ENCODE results near the gene HOXD12. TPM values are rescaled to one million over a fixed set of nuclear protein-coding genes. Genes with fewer than 3 reads are reported as not detected.

HOXD12 gene
- total and polyA plus RNA-seq, 9 donors, result not detected

GRCh38 chr2:176092270-176093144, 7.1 kb upstream of the HOXD12 start, which contains the start of gene HOXD13:
TSS of gene HOXD13 (plus strand) at chr2:176092721. CDS start at chr2:176092891, 170 bp downstream.
- Histone ChIP-seq H3K27ac (no peak within 1 kb of the TSS), H3K36me3 (no peaks in the 10 kb centered on the region), H3K4me3 (peak within 1 kb of the TSS; percentile 7), H3K4me1 (ENCODE audit: insufficient read depth) (peaks cover 7% of the 10 kb centered on the region), H3K9me3 (no peaks in the 10 kb centered on the region), H3K27me3 (peaks cover 18% of the 10 kb centered on the region)
- 2 to 6% (median 2%) methylated on average over 64 to 95 of the region's 95 CpGs for WGBS, 3 donors
- DNase-seq, result no peak
- no peak for TF ChIP-seq CTCF (IDR thresholded peaks at IDR 0.05)
- no peak for TF ChIP-seq EP300 (IDR thresholded peaks at IDR 0.05)
- TF ChIP-seq POLR2A (IDR thresholded peaks at IDR 0.05), result no peak
- intact Hi-C loops (cut with DNase I), result loop anchor here in 1 of 4 donors (10.0 kb wide), 1 partner anchor 408 kb away; no protein-coding TSS in a partner anchor

GRCh38 chr2:176093145-176093897, 6.3 kb upstream of the HOXD12 start:
- no peak for TF ChIP-seq POLR2A (IDR thresholded peaks at IDR 0.05)
- no peak for TF ChIP-seq CTCF (IDR thresholded peaks at IDR 0.05)
- TF ChIP-seq EP300 (IDR thresholded peaks at IDR 0.05), result no peak
- Histone ChIP-seq H3K27ac (no peak overlapping the region), H3K36me3 (no peaks in the 10 kb centered on the region), H3K4me1 (ENCODE audit: insufficient read depth) (peaks cover 3% of the 10 kb centered on the region), H3K27me3 (peaks cover 18% of the 10 kb centered on the region), H3K9me3 (no peaks in the 10 kb centered on the region), H3K4me3 (peak overlapping the region; percentile 7)
- intact Hi-C loops (cut with DNase I), result loop anchor here in 1 of 4 donors (10.0 kb wide), 1 partner anchor 409 kb away; no protein-coding TSS in a partner anchor
- WGBS, 3 donors, result 4 to 6% (median 6%) methylated on average over 45 to 53 of the region's 53 CpGs
- no peak for DNase-seq

GRCh38 chr2:176093898-176094249, 5.7 kb upstream of the HOXD12 start:
- peaks cover 3% of the 10 kb centered on the region for H3K4me1 ChIP-seq (ENCODE audit: insufficient read depth)
- no peak overlapping the region for H3K4me3 ChIP-seq
- TF ChIP-seq POLR2A (IDR thresholded peaks at IDR 0.05) (no peak), EP300 (IDR thresholded peaks at IDR 0.05) (no peak), CTCF (IDR thresholded peaks at IDR 0.05) (no peak)
- intact Hi-C loops (cut with DNase I), result loop anchor here in 1 of 4 donors (10.0 kb wide), 1 partner anchor 409 kb away; no protein-coding TSS in a partner anchor
- H3K36me3 ChIP-seq, result no peaks in the 10 kb centered on the region
- 14 to 16% (median 15%) methylated on average over 8 of the region's 8 CpGs for WGBS, 3 donors
- H3K27me3 ChIP-seq, result peaks cover 18% of the 10 kb centered on the region
- no peaks in the 10 kb centered on the region for H3K9me3 ChIP-seq
- no peak overlapping the region for H3K27ac ChIP-seq
- DNase-seq, result no peak

GRCh38 chr2:176094349-176094748, 5.2 kb upstream of the HOXD12 start:
- Histone ChIP-seq H3K9me3 (no peaks in the 10 kb centered on the region), H3K27me3 (peaks cover 18% of the 10 kb centered on the region), H3K27ac (no peak overlapping the region), H3K36me3 (no peaks in the 10 kb centered on the region), H3K4me3 (no peak overlapping the region), H3K4me1 (ENCODE audit: insufficient read depth) (peaks cover 3% of the 10 kb centered on the region)
- intact Hi-C loops (cut with DNase I), result loop anchor here in 1 of 4 donors (10.0 kb wide), 1 partner anchor 410 kb away; no protein-coding TSS in a partner anchor
- WGBS, 3 donors, result 8 to 10% (median 9%) methylated on average over 12 of the region's 12 CpGs
- no peak for TF ChIP-seq POLR2A (IDR thresholded peaks at IDR 0.05)
- DNase-seq, result no peak

All from ovary (tissue), 9 donors.